ENCODE measurements around the gene LCN2. TPM values are rescaled to one million over a fixed set of nuclear protein-coding genes. Genes with fewer than 3 reads are reported as not detected.

LCN2 gene
- total and polyA plus RNA-seq, 10 of the 15 experiments (the other 5 are each of a cell fraction or from before 2014, with no cell fraction given), result not detected

GRCh38 chr9:128121466-128121810 is 27.8 kb upstream of the LCN2 start:
- WGBS (ENCODE audit: insufficient coverage, insufficient replicate concordance, low lambda C conversion rate, missing lambda C conversion rate), result 72% methylated on average over 5 of the region's 5 CpGs
- no peak for DNase-seq (ENCODE audit: low read depth, low spot score)
- TF ChIP-seq MYB (IDR thresholded peaks at IDR 0.05; ENCODE audit: borderline replicate concordance, low read depth, low read length) (no peak), NFYA (IDR thresholded peaks at IDR 0.05; ENCODE audit: borderline replicate concordance, low read depth, low read length) (no peak), EGR1 (IDR thresholded peaks at IDR 0.05; ENCODE audit: borderline replicate concordance in 1 of 2, low read depth in 2 of 2, low read length in 2 of 2) (no peak), JUNB (IDR thresholded peaks at IDR 0.05) (no peak), KDM1A (IDR thresholded peaks at IDR 0.05; ENCODE audit: borderline replicate concordance) (no peak), BRCA1 (IDR thresholded peaks at IDR 0.05; ENCODE audit: low read depth, low read length) (no peak), ETV6 (conservative IDR thresholded peaks at IDR 0.05 in 1 of 2, IDR thresholded peaks at IDR 0.05 in 1 of 2; ENCODE audit: borderline replicate concordance in 1 of 2, low read depth in 1 of 2) (no peak), EED (IDR thresholded peaks at IDR 0.05; ENCODE audit: low read depth) (no peak), GATAD2B (conservative IDR thresholded peaks at IDR 0.05; ENCODE audit: low read depth) (no peak), CHD4 (IDR thresholded peaks at IDR 0.05) (no peak), ZBTB4 (CRISPR knock-in tag; IDR thresholded peaks at IDR 0.05) (no peak), STAT3 (IDR thresholded peaks at IDR 0.05; ENCODE audit: low read depth, low read length) (no peak)
- TF ChIP-seq, protein P1, sequence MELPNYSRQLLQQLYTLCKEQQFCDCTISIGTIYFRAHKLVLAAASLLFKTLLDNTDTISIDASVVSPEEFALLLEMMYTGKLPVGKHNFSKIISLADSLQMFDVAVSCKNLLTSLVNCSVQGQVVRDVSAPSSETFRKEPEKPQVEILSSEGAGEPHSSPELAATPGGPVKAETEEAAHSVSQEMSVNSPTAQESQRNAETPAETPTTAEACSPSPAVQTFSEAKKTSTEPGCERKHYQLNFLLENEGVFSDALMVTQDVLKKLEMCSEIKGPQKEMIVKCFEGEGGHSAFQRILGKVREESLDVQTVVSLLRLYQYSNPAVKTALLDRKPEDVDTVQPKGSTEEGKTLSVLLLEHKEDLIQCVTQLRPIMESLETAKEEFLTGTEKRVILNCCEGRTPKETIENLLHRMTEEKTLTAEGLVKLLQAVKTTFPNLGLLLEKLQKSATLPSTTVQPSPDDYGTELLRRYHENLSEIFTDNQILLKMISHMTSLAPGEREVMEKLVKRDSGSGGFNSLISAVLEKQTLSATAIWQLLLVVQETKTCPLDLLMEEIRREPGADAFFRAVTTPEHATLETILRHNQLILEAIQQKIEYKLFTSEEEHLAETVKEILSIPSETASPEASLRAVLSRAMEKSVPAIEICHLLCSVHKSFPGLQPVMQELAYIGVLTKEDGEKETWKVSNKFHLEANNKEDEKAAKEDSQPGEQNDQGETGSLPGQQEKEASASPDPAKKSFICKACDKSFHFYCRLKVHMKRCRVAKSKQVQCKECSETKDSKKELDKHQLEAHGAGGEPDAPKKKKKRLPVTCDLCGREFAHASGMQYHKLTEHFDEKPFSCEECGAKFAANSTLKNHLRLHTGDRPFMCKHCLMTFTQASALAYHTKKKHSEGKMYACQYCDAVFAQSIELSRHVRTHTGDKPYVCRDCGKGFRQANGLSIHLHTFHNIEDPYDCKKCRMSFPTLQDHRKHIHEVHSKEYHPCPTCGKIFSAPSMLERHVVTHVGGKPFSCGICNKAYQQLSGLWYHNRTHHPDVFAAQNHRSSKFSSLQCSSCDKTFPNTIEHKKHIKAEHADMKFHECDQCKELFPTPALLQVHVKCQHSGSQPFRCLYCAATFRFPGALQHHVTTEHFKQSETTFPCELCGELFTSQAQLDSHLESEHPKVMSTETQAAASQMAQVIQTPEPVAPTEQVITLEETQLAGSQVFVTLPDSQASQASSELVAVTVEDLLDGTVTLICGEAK (IDR thresholded peaks at IDR 0.05; ENCODE audit: borderline replicate concordance), result no peak
- TF ChIP-seq, protein P2, sequence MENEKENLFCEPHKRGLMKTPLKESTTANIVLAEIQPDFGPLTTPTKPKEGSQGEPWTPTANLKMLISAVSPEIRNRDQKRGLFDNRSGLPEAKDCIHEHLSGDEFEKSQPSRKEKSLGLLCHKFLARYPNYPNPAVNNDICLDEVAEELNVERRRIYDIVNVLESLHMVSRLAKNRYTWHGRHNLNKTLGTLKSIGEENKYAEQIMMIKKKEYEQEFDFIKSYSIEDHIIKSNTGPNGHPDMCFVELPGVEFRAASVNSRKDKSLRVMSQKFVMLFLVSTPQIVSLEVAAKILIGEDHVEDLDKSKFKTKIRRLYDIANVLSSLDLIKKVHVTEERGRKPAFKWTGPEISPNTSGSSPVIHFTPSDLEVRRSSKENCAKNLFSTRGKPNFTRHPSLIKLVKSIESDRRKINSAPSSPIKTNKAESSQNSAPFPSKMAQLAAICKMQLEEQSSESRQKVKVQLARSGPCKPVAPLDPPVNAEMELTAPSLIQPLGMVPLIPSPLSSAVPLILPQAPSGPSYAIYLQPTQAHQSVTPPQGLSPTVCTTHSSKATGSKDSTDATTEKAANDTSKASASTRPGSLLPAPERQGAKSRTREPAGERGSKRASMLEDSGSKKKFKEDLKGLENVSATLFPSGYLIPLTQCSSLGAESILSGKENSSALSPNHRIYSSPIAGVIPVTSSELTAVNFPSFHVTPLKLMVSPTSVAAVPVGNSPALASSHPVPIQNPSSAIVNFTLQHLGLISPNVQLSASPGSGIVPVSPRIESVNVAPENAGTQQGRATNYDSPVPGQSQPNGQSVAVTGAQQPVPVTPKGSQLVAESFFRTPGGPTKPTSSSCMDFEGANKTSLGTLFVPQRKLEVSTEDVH (IDR thresholded peaks at IDR 0.05; ENCODE audit: low read depth, partially characterized antibody), result no peak

More at GRCh38 chr9:128121466-128121810, 27.8 kb upstream of the LCN2 start:
- peaks cover 10% of the 10 kb centered on the region for H3K4me1 ChIP-seq (ENCODE audit: control insufficient read depth, insufficient read depth, low read length)
- FAIRE-seq, result no peak
- H3K79me2 ChIP-seq (ENCODE audit: control insufficient read depth, insufficient read depth, low read length), result peaks cover 20% of the 10 kb centered on the region
- CTCF ChIA-PET, result no interaction called here
- intact Hi-C loops (cut with micrococcal nuclease; ENCODE audit: unreplicated experiment), result no loop called here
- no peak overlapping the region for H3K27ac ChIP-seq (ENCODE audit: control insufficient read depth, insufficient read depth)
- POLR2A ChIA-PET, result no interaction called here
- peaks cover 8 to 22% of the 10 kb centered on the region in 2 experiments; a peak in 3 of 4 replicates for H3K36me3 ChIP-seq (ENCODE audit: control insufficient read depth in 2 of 2, insufficient read depth in 2 of 2, low read length in 1 of 2)
- no peak overlapping the region for H3K9ac ChIP-seq (ENCODE audit: control insufficient read depth, insufficient read depth, low read length)
- no peaks in the 10 kb centered on the region for H3K9me3 ChIP-seq (replicated peaks; ENCODE audit: control insufficient read depth, insufficient read depth, low read length)
- no peaks in the 10 kb centered on the region for H3K27me3 ChIP-seq (replicated peaks in 1 of 2; ENCODE audit: control insufficient read depth in 2 of 2, insufficient read depth in 2 of 2, low read length in 1 of 2)
- no peaks in the 10 kb centered on the region for H4K20me1 ChIP-seq (ENCODE audit: control insufficient read depth, insufficient read depth)
- no peak overlapping the region for H2AFZ ChIP-seq (ENCODE audit: control insufficient read depth, low read depth, low read length)
- SMC1A ChIA-PET (ENCODE audit: uncharacterized antibody, unreplicated experiment), result no interaction called here
- in situ Hi-C loops (cut with MboI), result no loop called here
- no peak overlapping the region for H3K4me2 ChIP-seq (ENCODE audit: control insufficient read depth, insufficient read depth)
- BruUV-seq (replicated peaks), result no TSS peak
- RAD21 ChIA-PET (ENCODE audit: unreplicated experiment), result no interaction called here
- ATAC-seq, result no peak
- H3K4me3 ChIP-seq, result no peak overlapping the region

All from GM12878 (cell line).